WTC11 (cell line): ENCODE results near the gene CAMSAP1. TPM values are rescaled to one million over a fixed set of nuclear protein-coding genes. Genes with fewer than 3 reads are reported as not detected.

Experiments
- ATAC-seq: fragments of 200-7000 bp; cut with Tn5 transposase; 2 replicates; pipeline ENCODE4 v1.10.0; 2021; ENCODE audit warnings: mild to moderate bottlenecking, moderate library complexity
- CTCF ChIA-PET: fragments of 300-600 bp; sonication (Branson Sonifier 250); formaldehyde crosslinking; loops from one replicate; lab custom pipeline; 2021; ENCODE audit warnings: antibody characterized with exemption; lab: Charles Lee
- POLR2A ChIA-PET: fragments of 350-600 bp; sonication (Branson Sonifier 250); formaldehyde crosslinking; loops from one replicate; lab custom pipeline; 2021; ENCODE audit warnings: antibody characterized with exemption; lab: Charles Lee
- DNase-seq: peaks from one replicate; pipeline ENCODE4 v3.0.0; 2021; ENCODE audit warnings: low spot score
- H3K27ac Mint-ChIP-seq: 2 replicates; pipeline ENCODE4 v1.8.0; 2021; ENCODE audit warnings: mixed read lengths
- H3K27me3 Mint-ChIP-seq: 2 replicates; pipeline ENCODE4 v1.8.0; 2021; ENCODE audit warnings: low read depth, mild to moderate bottlenecking, moderate library complexity, mixed read lengths
- H3K36me3 Mint-ChIP-seq: 2 replicates; pipeline ENCODE4 v1.8.0; 2021; ENCODE audit warnings: mixed read lengths
- H3K4me1 Mint-ChIP-seq: 2 replicates; pipeline ENCODE4 v1.8.0; 2022; ENCODE audit warnings: mixed read lengths
- H3K4me3 Mint-ChIP-seq: 2 replicates; pipeline ENCODE4 v1.8.0; 2021; ENCODE audit warnings: mild to moderate bottlenecking, moderate library complexity, mixed read lengths
- H3K9me3 Mint-ChIP-seq: 2 replicates; pipeline ENCODE4 v1.8.0; 2021; ENCODE audit warnings: mixed read lengths
- CREM ChIP-seq: sonication (generic); formaldehyde crosslinking; IDR thresholded peaks from 2 replicates; pipeline ENCODE4 v1.8.1; 2022; ENCODE audit warnings: mild to moderate bottlenecking, missing genetic modification reagents, moderate library complexity
- FOXP1 ChIP-seq: sonication (generic); formaldehyde crosslinking; IDR thresholded peaks from 2 replicates; pipeline ENCODE4 v1.8.0; 2022; ENCODE audit warnings: missing genetic modification reagents, mild to moderate bottlenecking, moderate library complexity, borderline replicate concordance
- KAT7 ChIP-seq: sonication (generic); formaldehyde crosslinking; IDR thresholded peaks from 2 replicates; pipeline ENCODE4 v1.8.1; 2023; ENCODE audit warnings: missing genetic modification reagents, mild to moderate bottlenecking, borderline replicate concordance
- OVOL2 ChIP-seq: fragments of 250-450 bp; sonication (Bioruptor Pico); IDR thresholded peaks from 2 replicates; pipeline ENCODE4 v1.9.0; 2021; ENCODE audit warnings: mild to moderate bottlenecking, borderline replicate concordance
- SOX15 ChIP-seq: fragments of 250-450 bp; sonication (Bioruptor Pico); IDR thresholded peaks from 2 replicates; pipeline ENCODE4 v1.9.0; 2021; ENCODE audit warnings: mild to moderate bottlenecking
- SP1 ChIP-seq: sonication (generic); formaldehyde crosslinking; conservative IDR thresholded peaks from 2 replicates; pipeline ENCODE4 v1.8.1; 2022; ENCODE audit warnings: missing genetic modification reagents
- ZBTB21 ChIP-seq: sonication (generic); formaldehyde crosslinking; IDR thresholded peaks from 2 replicates; pipeline ENCODE4 v1.8.1; 2023; ENCODE audit warnings: mild to moderate bottlenecking, missing genetic modification reagents, borderline replicate concordance
- ZNF317 ChIP-seq: sonication (generic); formaldehyde crosslinking; IDR thresholded peaks from 2 replicates; pipeline ENCODE4 v1.8.1; 2023; ENCODE audit warnings: low read depth, mild to moderate bottlenecking, moderate library complexity, missing genetic modification reagents, borderline replicate concordance
- ZNF396 ChIP-seq: fragments of 250-450 bp; sonication (Bioruptor Pico); IDR thresholded peaks from 2 replicates; pipeline ENCODE4 v1.8.0; 2021; ENCODE audit warnings: mild to moderate bottlenecking, moderate library complexity, borderline replicate concordance
- total RNA-seq: library from RNA; stranded (reverse); gene quantifications from 3 replicates; pipeline ENCODE4 v1.2.3, GENCODE V29; 2021
- TF ChIP-seq, protein P1 (sequence below): fragments of 250-450 bp; sonication (Bioruptor Pico); IDR thresholded peaks from 2 replicates; pipeline ENCODE4 v1.8.0; 2021; ENCODE audit warnings: mild to moderate bottlenecking
- TF ChIP-seq, protein P2 (sequence below): sonication (generic); formaldehyde crosslinking; IDR thresholded peaks from 2 replicates; pipeline ENCODE4 v1.8.0; 2022; ENCODE audit warnings: mild to moderate bottlenecking, missing genetic modification reagents
- TF ChIP-seq, protein P3 (sequence below): sonication (generic); formaldehyde crosslinking; IDR thresholded peaks from 2 replicates; pipeline ENCODE4 v1.8.1; 2022; ENCODE audit warnings: mild to moderate bottlenecking, moderate library complexity, missing genetic modification reagents
- TF ChIP-seq, protein P4 (sequence below): sonication (generic); formaldehyde crosslinking; IDR thresholded peaks from 2 replicates; pipeline ENCODE4 v1.8.0; 2023; ENCODE audit warnings: missing genetic modification reagents, mild to moderate bottlenecking, borderline replicate concordance
- TF ChIP-seq, protein P5 (sequence below): sonication (generic); formaldehyde crosslinking; IDR thresholded peaks from 2 replicates; pipeline ENCODE4 v1.8.1; 2022; ENCODE audit warnings: mild to moderate bottlenecking, missing genetic modification reagents, moderate library complexity, borderline replicate concordance
- TF ChIP-seq, protein P6 (sequence below): fragments of 250-450 bp; sonication (Bioruptor Pico); IDR thresholded peaks from 2 replicates; pipeline ENCODE4 v1.9.0; 2021; ENCODE audit warnings: mild to moderate bottlenecking

The CAMSAP1 gene
- total RNA-seq, 1 experiment from 2014 or later, result 40.5 TPM

DNA sequence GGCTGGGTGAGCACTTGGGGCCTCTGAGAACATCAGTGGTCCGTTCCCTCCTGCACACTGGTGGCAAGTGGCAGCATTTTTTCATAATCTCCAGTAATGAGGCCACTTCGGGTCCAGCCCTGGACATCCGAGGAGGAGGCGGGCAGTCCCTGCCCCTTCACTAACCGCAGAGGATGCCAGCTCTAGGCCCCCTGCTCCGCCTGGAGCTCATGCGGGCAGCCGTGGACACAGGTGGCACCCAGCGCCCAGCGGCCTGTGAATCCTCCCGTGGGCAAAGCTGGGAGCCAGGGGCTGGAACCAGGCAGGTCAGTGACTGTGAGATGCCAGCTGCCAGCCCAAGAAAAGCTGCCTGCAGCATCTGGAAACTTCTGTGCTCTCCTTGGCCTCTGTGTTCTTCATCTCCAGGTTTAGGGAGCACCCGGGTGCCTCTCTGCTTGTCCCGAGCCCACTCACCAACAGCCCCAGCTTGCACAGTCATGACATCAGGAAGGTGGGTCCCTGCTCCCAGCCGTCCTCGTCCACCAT is 112.9 kb downstream of the CAMSAP1 start:
- Mint-ChIP-seq H3K9me3 (no peaks in the 10 kb centered on the region), H3K27me3 (no peaks in the 10 kb centered on the region), H3K4me1 (no peaks in the 10 kb centered on the region)
- CTCF ChIA-PET, result interaction anchor here (0.7 to 1.5 kb wide), 4 partner anchors 17 to 328 kb away, joined by 3 to 4 read pairs (median 4); no protein-coding TSS in a partner anchor
- DNase-seq, result no peak
- no peak for TF ChIP-seq CREM (CRISPR knock-in tag)
- TF ChIP-seq, protein P1, sequence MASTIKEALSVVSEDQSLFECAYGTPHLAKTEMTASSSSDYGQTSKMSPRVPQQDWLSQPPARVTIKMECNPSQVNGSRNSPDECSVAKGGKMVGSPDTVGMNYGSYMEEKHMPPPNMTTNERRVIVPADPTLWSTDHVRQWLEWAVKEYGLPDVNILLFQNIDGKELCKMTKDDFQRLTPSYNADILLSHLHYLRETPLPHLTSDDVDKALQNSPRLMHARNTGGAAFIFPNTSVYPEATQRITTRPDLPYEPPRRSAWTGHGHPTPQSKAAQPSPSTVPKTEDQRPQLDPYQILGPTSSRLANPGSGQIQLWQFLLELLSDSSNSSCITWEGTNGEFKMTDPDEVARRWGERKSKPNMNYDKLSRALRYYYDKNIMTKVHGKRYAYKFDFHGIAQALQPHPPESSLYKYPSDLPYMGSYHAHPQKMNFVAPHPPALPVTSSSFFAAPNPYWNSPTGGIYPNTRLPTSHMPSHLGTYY (CRISPR knock-in tag), result no peak
- TF ChIP-seq, all 79 proteins: peak for 0
- Mint-ChIP-seq H3K27ac (no peak overlapping the region), H3K36me3 (no peaks in the 10 kb centered on the region), H3K4me3 (no peak overlapping the region)
- no peak for ATAC-seq
- POLR2A ChIA-PET, result no interaction called here

DNA sequence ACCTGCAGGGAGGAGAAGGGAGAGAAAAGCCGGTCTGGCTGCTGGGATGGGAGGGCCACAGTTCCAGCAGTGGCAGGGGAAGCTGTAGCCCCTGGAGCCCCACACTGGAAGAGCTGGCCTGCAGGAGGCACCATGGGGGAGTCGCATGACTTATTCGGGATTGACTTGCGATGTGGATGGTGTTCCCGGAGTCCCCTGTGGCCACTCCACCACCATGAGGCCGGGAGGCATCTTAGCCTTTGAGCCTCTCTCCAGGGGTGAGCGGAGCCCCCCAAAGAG is 113.3 kb downstream of the CAMSAP1 start:
- TF ChIP-seq, protein P2, sequence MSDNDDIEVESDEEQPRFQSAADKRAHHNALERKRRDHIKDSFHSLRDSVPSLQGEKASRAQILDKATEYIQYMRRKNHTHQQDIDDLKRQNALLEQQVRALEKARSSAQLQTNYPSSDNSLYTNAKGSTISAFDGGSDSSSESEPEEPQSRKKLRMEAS (CRISPR knock-in tag), result no peak
- TF ChIP-seq SP1 (CRISPR knock-in tag) (no peak), OVOL2 (CRISPR knock-in tag) (no peak), ZNF317 (no peak), ZNF396 (CRISPR knock-in tag) (no peak), ZBTB21 (CRISPR knock-in tag) (no peak), SOX15 (CRISPR knock-in tag) (no peak), KAT7 (CRISPR knock-in tag) (no peak), FOXP1 (CRISPR knock-in tag) (no peak)
- TF ChIP-seq, protein P3, sequence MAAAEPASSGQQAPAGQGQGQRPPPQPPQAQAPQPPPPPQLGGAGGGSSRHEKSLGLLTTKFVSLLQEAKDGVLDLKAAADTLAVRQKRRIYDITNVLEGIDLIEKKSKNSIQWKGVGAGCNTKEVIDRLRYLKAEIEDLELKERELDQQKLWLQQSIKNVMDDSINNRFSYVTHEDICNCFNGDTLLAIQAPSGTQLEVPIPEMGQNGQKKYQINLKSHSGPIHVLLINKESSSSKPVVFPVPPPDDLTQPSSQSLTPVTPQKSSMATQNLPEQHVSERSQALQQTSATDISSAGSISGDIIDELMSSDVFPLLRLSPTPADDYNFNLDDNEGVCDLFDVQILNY (CRISPR knock-in tag), result no peak
- TF ChIP-seq, protein P4, sequence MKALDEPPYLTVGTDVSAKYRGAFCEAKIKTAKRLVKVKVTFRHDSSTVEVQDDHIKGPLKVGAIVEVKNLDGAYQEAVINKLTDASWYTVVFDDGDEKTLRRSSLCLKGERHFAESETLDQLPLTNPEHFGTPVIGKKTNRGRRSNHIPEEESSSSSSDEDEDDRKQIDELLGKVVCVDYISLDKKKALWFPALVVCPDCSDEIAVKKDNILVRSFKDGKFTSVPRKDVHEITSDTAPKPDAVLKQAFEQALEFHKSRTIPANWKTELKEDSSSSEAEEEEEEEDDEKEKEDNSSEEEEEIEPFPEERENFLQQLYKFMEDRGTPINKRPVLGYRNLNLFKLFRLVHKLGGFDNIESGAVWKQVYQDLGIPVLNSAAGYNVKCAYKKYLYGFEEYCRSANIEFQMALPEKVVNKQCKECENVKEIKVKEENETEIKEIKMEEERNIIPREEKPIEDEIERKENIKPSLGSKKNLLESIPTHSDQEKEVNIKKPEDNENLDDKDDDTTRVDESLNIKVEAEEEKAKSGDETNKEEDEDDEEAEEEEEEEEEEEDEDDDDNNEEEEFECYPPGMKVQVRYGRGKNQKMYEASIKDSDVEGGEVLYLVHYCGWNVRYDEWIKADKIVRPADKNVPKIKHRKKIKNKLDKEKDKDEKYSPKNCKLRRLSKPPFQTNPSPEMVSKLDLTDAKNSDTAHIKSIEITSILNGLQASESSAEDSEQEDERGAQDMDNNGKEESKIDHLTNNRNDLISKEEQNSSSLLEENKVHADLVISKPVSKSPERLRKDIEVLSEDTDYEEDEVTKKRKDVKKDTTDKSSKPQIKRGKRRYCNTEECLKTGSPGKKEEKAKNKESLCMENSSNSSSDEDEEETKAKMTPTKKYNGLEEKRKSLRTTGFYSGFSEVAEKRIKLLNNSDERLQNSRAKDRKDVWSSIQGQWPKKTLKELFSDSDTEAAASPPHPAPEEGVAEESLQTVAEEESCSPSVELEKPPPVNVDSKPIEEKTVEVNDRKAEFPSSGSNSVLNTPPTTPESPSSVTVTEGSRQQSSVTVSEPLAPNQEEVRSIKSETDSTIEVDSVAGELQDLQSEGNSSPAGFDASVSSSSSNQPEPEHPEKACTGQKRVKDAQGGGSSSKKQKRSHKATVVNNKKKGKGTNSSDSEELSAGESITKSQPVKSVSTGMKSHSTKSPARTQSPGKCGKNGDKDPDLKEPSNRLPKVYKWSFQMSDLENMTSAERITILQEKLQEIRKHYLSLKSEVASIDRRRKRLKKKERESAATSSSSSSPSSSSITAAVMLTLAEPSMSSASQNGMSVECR (CRISPR knock-in tag), result no peak
- TF ChIP-seq, protein P5, sequence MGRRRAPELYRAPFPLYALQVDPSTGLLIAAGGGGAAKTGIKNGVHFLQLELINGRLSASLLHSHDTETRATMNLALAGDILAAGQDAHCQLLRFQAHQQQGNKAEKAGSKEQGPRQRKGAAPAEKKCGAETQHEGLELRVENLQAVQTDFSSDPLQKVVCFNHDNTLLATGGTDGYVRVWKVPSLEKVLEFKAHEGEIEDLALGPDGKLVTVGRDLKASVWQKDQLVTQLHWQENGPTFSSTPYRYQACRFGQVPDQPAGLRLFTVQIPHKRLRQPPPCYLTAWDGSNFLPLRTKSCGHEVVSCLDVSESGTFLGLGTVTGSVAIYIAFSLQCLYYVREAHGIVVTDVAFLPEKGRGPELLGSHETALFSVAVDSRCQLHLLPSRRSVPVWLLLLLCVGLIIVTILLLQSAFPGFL (CRISPR knock-in tag), result no peak
- TF ChIP-seq, protein P6, sequence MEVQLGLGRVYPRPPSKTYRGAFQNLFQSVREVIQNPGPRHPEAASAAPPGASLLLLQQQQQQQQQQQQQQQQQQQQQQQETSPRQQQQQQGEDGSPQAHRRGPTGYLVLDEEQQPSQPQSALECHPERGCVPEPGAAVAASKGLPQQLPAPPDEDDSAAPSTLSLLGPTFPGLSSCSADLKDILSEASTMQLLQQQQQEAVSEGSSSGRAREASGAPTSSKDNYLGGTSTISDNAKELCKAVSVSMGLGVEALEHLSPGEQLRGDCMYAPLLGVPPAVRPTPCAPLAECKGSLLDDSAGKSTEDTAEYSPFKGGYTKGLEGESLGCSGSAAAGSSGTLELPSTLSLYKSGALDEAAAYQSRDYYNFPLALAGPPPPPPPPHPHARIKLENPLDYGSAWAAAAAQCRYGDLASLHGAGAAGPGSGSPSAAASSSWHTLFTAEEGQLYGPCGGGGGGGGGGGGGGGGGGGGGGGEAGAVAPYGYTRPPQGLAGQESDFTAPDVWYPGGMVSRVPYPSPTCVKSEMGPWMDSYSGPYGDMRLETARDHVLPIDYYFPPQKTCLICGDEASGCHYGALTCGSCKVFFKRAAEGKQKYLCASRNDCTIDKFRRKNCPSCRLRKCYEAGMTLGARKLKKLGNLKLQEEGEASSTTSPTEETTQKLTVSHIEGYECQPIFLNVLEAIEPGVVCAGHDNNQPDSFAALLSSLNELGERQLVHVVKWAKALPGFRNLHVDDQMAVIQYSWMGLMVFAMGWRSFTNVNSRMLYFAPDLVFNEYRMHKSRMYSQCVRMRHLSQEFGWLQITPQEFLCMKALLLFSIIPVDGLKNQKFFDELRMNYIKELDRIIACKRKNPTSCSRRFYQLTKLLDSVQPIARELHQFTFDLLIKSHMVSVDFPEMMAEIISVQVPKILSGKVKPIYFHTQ, result no peak
- ChIA-PET POLR2A (no interaction called here), CTCF (interaction anchor here (0.7 to 1.5 kb wide), 4 partner anchors 17 to 328 kb away, joined by 3 to 4 read pairs (median 4); no protein-coding TSS in a partner anchor)
- Mint-ChIP-seq H3K9me3 (no peaks in the 10 kb centered on the region), H3K36me3 (no peaks in the 10 kb centered on the region), H3K27me3 (no peaks in the 10 kb centered on the region), H3K4me1 (no peaks in the 10 kb centered on the region), H3K27ac (no peak overlapping the region), H3K4me3 (no peak overlapping the region)
- no peak for ATAC-seq
- DNase-seq, result no peak
